ENCODE data around the gene MAGI1.

The MAGI1 gene

DNA sequence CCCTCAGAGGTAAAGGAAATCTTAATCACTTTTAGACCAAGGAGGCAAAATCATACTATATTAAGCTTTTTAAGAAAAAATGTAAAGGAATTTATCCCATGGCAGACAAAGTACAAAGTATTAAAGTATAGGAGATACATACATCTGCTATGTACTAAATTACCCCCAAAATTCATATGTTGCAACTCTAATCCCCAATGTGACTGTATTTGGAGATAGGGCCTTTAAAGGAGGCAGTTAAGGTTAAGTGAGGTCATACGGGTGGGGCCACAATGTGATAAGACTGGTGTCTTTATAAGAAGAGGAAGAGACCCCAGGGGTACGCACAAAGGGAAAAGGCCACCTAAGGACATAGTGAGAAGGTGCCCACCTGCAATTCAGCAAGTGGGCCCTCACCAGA lies 693.9 kb downstream of the MAGI1 start:
- DNase-seq, result no peak
- intact Hi-C loops (cut with DNase I), result no loop called here

DNA sequence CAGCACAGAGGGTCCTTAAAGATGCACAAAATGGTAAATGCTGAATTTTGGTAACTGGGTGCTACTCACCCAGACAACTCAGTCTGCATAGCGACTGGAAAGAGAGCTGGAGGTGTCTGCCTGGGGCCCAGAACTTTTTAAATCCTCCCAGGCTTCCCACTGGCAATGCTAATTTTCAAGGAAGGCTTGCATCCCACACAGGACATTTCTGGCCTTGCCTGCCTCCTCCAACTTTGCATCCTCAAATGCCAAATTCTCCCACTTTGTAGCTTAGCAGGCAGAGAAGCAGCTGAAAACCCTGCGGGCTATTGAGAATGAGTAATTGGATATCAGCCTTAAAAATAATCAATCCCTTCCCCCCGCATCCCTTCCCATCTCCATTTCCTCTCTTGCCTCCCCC lies 694.3 kb downstream of the MAGI1 start:
- DNase-seq, result peak in 1 of 42 donors; percentile 6
- intact Hi-C loops (cut with DNase I), result no loop called here

DNA sequence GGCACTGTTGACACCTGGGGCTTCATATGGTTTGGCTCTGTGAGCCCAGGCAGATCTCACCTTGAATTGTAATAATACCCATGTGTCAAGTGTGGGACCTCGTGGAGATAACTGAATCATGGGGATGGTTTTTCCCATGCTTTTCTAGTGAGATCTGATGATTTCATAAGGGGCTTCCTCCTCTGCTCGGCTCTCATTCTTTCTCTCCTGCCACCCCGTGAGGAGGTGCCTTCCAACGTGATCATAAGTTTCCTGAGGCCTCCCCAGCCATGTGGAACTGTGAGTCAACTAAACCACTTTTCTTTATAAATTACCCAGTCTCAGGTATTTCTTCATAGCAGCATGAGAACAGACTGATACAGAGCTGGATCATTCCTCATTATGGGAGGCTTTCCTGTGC lies 695.0 kb downstream of the MAGI1 start:
- intact Hi-C loops (cut with DNase I), result no loop called here
- no peak for DNase-seq

DNA sequence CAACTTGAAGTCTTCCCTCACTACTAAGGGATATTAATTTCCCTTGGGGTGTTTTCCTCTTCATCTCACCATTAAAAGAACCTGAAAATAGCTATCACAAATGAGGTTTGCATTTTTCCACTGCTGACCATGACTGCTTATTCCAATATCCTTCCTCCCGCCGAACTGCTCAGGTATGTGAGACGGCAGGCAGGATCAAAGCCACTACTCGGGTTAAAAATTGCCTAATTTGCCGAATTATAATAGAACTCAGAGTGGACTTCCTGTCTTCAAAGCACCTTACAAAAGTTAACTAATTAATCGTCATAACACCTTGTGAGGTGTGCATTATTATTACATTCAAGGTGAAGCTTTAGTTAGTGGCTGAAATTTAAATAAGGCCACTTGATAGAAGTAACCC lies 695.7 kb downstream of the MAGI1 start:
- intact Hi-C loops (cut with DNase I), result no loop called here
- DNase-seq, result no peak

DNA sequence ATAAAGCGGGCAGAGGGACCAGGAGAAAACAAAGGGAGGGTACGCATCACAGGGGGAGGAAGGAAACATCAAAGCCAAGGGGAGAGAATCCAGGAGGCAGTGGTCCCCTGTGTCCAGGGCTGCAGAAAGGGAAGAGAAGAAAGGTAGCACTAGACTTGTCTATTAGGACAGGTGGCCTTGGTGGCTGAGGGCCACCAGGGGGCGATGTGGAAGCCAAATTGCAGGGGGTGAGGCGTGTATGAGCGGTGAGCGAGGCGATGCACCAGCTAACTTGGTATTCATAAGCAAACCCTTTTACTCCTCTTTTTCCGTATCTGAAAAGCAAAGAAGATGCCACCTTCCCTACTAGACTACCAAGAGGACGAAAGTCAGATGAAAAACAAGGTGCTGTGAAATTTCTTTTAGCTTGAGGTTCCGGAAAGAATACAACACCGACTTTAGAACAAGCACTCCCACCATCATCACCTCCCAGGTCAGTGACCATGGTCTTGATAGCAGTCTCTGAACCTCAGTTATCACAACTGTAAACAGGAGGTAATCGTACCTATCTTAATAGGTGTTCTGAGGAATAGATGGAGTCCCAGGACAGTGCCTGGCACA lies 696.5 kb downstream of the MAGI1 start:
- intact Hi-C loops (cut with DNase I), result no loop called here

DNA sequence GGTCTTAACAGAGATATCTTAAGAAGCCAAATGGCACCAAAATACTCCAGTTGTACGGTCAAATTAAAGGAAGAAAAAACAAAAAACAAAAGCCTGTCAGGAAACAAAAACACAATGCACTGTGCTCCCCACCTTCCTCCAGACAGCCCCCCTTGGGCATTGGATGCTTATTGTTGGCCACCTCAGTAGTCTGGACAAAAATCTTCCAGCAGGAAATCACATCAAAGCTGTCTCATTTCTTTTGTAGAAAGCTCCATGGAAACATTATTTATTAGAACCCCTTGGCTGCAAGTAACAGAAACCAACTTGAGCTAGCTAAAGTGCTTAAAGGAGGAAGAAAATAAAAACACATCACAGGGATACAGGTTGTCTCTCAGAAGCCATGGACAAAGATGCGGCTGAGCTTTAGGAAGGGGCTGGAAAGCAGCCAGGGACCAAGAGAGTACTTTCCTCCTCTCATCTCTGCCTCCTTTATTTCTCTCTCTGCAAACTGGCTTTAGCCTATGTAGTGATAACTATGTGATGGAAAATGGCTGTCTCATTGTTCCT lies 699.5 kb downstream of the MAGI1 start:
- intact Hi-C loops (cut with DNase I), result no loop called here

More for the DNA sequence above, 696.5 kb downstream of the MAGI1 start:
- DNase-seq, result peak in 34 of 42 donors; percentile 1 to 74 (median 36)

DNA sequence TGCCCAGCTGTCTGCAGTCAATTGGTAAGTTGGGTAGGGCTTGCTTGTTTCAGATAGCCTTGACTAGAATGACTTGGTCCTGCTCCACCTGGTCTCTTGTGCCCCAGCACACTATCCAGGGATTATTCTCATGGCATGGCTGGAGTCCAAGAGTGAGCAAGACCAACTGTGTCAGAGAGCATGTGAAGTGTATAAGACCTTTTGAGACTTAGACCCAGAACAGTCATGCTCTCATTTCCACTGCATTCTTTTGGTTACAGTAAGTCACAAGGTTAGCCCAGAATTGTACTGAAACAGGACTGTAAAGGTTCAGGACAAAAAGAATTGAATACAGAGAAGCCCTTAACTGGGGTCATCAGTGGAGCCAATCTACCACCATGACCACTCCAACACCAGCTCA lies 700.1 kb downstream of the MAGI1 start:
- intact Hi-C loops (cut with DNase I), result no loop called here
- no peak for DNase-seq

More for the DNA sequence above, 699.5 kb downstream of the MAGI1 start:
- no peak for DNase-seq

DNA sequence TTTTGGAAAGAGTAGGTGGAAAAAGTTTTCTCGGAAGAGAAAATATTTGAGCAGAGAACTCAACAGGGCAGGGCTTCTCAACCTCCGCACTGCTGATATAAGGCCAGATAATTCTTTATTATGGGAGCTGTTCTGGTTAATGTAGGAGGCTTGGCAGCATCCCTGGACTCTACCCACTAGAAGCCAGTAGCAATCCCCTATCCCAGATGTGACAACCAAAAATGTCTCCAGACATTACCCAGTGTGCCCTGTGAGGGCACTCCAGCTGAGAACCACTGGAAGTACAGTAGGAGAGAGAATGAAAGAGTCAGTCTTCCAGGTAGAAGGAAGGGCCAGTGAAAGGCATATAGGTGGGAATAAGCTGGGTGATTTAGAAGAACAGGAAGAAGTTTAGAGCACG lies 703.1 kb downstream of the MAGI1 start:
- no peak for DNase-seq
- intact Hi-C loops (cut with DNase I), result no loop called here

DNA sequence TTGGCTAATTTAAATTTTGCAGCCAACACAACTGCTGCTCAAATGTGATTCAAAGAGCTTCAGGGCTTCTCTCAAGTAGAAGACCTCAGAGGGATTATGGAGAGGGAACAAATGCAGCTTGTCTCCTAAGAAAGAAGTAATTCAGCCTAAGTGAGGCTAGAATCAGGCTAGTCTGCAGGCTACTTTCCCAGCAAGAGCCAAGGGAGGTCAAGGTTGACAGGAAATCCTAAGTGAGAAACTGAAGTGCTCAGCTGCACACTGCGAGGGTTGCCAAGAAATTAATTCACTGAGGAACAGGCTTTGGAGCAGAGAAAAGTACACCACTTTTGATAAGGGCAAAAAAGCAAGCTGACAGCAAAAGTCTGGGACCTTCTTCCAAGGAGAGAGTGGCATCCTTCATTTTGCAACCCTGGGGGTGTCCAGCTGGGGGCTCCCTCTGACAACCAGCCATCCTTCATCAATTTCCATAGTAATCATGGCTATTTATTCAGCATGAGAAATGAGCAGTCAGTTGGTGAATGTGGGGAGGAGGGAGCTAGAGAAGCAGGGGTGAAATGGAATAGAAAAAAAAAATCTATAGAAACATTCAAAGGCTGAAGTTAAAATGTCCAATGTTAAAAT lies 704.6 kb downstream of the MAGI1 start:
- intact Hi-C loops (cut with DNase I), result no loop called here
- DNase-seq, result peak in 26 of 42 donors; percentile 4 to 53 (median 18)

DNA sequence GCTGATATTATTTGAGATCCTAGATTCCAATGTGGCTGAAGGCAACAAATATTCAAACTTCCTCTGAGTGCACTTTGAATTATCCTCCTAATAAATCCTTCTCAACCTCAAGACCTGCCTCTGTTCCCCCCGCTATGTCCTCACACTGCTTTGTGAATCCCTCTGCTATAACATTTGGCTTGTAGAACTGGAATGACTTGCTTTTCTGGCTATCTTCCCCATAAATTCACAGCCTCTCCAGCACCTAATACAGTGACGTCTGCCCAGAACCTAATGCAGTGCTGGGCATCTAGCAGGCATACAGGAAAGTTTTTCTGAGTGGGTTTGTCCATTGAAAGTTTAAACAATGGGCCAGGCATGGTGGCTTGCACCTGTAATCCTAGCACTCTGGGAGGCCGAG lies 707.0 kb downstream of the MAGI1 start:
- intact Hi-C loops (cut with DNase I), result no loop called here
- no peak for DNase-seq

DNA sequence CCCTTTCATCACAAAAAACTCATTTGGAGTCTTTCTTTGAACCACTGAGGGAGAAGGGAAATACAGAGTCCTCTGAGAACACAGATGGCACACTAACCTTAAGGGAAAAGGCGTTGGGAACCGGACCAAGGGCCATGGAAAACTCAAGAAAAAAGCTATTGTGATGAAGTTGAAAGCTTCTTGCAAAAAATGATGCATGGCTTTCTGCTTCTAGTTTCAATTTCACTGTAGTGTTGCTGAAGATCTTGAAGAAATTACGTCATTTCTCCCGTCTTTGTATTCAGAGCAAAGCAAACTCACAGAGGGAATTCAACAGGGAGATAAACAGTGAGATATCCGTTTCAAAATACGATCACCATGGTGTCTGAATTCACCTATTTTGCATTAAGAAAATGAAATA lies 708.6 kb downstream of the MAGI1 start:
- no peak for DNase-seq
- intact Hi-C loops (cut with DNase I), result no loop called here

DNA sequence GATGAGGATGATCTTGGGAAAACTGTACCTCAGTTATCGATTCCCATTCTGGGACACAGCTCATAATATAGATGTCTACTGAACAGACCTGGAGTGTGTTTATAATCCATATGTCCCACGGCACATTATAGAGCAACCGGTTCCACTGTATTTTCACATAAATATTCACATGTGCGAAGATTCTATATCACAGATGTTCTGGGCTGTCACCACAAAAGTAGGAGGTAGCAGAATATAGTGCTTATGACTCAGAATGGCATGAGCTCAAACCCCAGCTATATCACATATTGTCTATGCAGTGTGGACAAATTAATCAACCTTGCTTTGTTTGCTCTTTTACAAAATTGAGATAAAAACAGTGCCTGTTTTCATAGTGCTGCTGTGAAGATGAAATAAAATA lies 710.6 kb downstream of the MAGI1 start:
- DNase-seq, result no peak
- intact Hi-C loops (cut with DNase I), result no loop called here

DNA sequence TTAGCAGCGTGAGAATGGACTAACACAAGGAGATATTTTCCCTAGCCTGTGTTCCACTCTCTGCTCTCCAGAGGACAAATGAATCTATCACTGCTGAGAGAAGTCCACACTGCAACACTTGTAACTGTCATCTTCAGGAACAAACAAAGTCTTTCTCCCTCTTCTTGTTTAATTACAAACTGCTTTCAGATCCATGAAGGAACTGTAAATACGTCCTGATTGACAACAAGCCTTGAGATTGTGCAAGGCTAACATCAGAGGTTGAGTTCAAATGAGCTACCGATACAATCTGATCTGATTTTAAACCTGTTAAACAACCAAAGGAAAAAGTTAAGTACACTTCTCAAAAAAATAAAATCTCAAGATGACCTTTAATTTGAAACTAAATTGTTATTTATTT lies 712.1 kb downstream of the MAGI1 start:
- no peak for DNase-seq
- intact Hi-C loops (cut with DNase I), result no loop called here

DNA sequence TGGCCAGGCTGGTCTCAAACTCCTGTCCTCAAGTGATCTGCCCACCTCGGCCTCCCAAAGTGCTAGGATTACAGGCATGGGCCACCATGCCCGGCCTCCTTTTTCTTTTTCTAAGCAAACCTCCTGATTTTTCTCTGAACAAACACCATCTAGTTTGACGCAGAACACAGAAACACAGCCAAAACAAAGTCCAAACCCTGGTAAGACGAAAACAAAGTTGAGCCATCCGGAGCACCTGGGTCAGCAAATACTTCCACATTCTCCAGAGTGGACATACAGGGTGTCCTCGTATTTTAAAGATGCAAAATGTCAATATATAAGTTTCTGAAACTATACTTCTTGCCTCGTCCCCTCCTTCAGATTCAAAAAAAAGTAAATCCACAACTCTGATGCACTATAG lies 715.8 kb downstream of the MAGI1 start:
- intact Hi-C loops (cut with DNase I), result no loop called here
- DNase-seq, result no peak

DNA sequence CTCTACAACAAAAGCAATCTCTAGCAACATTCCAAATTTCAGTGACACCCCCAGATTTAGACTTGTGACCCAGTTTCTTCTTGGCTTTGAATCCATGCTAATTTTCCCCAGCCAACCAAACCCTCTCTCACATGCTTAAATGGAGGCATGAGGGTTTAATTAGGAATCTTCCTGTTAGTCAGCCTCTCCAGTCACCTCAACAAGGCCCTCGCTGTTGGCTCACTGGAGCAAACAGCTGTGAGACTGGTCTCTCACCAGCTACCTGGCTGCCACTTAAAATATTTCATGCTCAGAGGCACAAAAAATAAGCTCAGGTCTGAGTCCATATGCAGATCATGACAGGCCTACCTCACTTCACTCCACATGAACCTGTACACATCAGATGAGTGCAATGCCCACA lies 720.5 kb downstream of the MAGI1 start:
- no peak for DNase-seq
- intact Hi-C loops (cut with DNase I), result no loop called here

DNA sequence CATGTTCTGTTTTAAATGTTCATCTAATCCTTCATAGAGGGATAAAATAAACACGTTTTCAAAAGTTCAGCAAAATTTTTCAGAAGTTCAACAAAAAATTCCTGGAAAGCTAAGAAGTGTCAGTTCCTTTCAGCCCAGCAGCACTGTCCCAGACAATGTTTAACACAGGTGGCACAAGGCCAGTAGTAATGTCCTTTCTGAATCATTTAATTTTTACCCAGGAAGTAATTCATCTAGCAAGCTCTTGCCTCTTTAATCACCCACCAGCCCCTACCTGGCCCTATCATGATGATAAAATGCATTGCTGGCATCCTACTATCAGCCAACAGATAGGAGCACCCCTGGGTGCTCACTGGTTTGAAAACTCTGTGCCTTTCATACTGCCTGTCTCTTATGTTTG lies 723.8 kb downstream of the MAGI1 start:
- DNase-seq, result no peak
- intact Hi-C loops (cut with DNase I), result no loop called here

DNA sequence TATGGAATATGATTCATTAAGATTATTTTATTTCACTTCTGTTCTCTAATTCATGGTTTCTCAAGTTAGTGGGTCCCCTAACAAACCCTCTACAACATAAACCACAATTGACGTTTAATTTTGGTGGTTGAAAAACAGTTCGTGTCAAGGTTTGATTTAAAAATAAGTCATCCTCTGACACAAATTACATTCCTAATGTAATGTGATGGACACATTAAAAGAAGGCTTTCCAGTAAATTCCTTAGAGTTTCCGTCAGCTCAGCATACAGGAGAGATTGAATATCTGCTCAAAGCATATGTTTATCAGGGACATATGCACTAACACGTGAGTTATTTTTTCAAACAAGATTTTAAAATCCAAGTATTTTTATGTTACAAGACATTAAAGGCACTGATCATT lies 724.4 kb downstream of the MAGI1 start:
- intact Hi-C loops (cut with DNase I), result no loop called here

DNA sequence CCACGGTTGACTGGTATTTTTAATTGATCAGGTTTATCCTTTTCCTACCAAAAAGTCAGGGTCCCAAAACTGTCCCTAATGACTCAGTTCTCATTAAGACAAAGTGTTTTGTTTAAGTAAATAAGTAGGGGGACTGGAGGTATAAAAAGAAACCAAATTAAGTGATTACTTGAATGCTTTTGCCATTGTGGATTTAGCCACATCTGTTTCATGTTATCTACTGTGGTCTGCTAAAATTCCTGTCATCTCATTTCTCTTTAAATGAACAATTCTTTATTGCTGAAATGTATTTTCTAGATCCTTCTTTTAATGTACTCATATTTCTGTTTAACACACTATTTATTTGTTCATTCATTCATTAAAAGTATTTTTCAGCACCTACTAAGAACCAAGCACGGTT lies 725.1 kb downstream of the MAGI1 start:
- DNase-seq, result no peak
- intact Hi-C loops (cut with DNase I), result no loop called here

More for the DNA sequence above, 724.4 kb downstream of the MAGI1 start:
- no peak for DNase-seq

DNA sequence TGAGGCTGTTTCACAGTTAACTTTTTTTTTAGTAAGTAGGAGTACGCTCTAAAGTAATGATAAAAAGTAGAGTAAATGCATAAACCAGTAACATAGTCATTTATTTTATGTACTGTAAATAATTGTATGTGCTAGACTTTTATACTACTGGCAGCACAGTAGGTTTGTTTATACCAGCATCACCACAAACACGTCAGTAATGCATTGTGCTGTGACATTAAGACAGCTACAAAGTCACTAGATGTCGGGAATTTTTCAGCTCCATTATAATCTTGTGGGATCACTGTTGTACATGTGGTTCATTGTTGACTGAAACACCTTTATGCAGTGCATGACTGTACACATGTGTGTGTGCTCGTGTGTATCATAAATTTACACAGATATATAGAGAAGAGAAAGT lies 732.9 kb downstream of the MAGI1 start:
- intact Hi-C loops (cut with DNase I), result no loop called here
- no peak for DNase-seq

Measured in head of caudate nucleus (tissue), 42 donors.